ENCODE data around the gene HUS1B. TPM values are rescaled to one million over a fixed set of nuclear protein-coding genes. Genes with fewer than 3 reads are reported as not detected.

HUS1B gene
- total and polyA plus RNA-seq, 2 of the 13 experiments (the other 11 are each of a cell fraction or from before 2014, with no cell fraction given): 0.18 to 0.40 TPM

DNA sequence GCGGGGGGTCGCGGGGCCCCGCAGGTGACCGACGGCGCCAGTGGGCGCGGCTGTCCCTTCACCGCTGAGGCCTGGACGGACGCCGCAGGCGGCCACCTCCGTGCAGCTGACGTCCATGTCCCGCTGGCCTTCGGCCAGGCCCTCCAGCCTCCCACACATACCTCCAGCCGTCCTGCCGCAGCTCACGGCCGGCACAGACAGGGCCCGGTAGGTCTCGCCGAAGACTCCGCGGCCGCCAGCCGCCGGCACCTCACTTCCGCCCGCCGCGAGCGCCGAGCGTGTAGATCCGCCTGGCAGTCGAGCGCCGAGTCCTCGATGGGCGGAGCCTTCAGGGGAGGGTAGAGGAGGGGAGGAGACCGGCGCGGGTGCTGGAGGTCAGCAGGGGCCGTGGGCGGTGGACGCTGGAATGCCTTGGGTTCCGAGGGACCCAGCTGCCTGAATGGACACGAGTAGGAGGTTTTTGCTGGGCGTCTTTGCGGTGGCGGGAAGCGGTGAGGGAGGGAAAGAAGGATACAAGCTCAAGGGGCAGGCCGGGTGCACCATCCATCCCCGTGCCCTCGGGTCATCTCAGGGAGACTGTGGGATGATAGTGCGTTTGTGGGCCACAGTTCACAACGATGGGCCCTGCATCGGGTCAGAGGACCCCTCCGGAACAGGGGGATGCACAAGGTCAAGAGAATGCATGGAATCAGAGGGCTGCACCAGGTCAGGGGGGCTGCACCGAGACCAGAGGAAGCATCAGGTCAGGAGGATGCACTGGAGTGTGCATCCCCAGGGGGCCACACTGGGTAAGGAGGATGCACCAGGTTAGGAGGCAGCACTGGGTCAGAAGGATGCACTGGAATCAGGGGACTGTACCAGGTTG lies 36.2 kb upstream of the HUS1B start, which contains the start of gene EXOC2 (continued):
- TF ChIP-seq HNF4G (IDR thresholded peaks at IDR 0.05; ENCODE audit: borderline replicate concordance, low read depth, low read length): no peak
- TF ChIP-seq HNF4G (CRISPR knock-in tag; IDR thresholded peaks at IDR 0.05; ENCODE audit: borderline replicate concordance, low read depth): peak; percentile 48; the same call in 1 of the 2 replicates
- no peak; the same call in 1 of the 2 replicates for TF ChIP-seq ZNF329 (CRISPR knock-in tag; IDR thresholded peaks at IDR 0.05; ENCODE audit: low read depth)
- TF ChIP-seq IKZF1 (IDR thresholded peaks at IDR 0.05): no peak
- TF ChIP-seq HMG20A (CRISPR knock-in tag; IDR thresholded peaks at IDR 0.05; ENCODE audit: borderline replicate concordance): peak; percentile 22; the same call in 1 of the 2 replicates
- TF ChIP-seq, protein P1, sequence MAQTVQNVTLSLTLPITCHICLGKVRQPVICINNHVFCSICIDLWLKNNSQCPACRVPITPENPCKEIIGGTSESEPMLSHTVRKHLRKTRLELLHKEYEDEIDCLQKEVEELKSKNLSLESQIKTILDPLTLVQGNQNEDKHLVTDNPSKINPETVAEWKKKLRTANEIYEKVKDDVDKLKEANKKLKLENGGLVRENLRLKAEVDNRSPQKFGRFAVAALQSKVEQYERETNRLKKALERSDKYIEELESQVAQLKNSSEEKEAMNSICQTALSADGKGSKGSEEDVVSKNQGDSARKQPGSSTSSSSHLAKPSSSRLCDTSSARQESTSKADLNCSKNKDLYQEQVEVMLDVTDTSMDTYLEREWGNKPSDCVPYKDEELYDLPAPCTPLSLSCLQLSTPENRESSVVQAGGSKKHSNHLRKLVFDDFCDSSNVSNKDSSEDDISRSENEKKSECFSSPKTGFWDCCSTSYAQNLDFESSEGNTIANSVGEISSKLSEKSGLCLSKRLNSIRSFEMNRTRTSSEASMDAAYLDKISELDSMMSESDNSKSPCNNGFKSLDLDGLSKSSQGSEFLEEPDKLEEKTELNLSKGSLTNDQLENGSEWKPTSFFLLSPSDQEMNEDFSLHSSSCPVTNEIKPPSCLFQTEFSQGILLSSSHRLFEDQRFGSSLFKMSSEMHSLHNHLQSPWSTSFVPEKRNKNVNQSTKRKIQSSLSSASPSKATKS (CRISPR knock-in tag; IDR thresholded peaks at IDR 0.05): no peak
- peak; percentile 94 for TF ChIP-seq ZNF138 (CRISPR knock-in tag; IDR thresholded peaks at IDR 0.05; ENCODE audit: low read depth)
- TF ChIP-seq, protein P2, sequence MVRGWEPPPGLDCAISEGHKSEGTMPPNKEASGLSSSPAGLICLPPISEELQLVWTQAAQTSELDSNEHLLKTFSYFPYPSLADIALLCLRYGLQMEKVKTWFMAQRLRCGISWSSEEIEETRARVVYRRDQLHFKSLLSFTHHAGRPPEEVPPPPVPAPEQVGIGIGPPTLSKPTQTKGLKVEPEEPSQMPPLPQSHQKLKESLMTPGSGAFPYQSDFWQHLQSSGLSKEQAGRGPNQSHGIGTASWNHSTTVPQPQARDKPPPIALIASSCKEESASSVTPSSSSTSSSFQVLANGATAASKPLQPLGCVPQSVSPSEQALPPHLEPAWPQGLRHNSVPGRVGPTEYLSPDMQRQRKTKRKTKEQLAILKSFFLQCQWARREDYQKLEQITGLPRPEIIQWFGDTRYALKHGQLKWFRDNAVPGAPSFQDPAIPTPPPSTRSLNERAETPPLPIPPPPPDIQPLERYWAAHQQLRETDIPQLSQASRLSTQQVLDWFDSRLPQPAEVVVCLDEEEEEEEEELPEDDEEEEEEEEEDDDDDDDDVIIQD (CRISPR knock-in tag; IDR thresholded peaks at IDR 0.05; ENCODE audit: low read depth): peak; percentile 75
- TF ChIP-seq CEBPB (IDR thresholded peaks at IDR 0.05; ENCODE audit: borderline replicate concordance, low read depth, low read length): no peak
- peak; percentile 80 for TF ChIP-seq ZNF563 (CRISPR knock-in tag; IDR thresholded peaks at IDR 0.05)
- no peak for TF ChIP-seq SRSF9 (IDR thresholded peaks at IDR 0.05; ENCODE audit: borderline replicate concordance, insufficient read depth, low read depth, low read length, poor library complexity, severe bottlenecking)
- TF ChIP-seq, protein P3, sequence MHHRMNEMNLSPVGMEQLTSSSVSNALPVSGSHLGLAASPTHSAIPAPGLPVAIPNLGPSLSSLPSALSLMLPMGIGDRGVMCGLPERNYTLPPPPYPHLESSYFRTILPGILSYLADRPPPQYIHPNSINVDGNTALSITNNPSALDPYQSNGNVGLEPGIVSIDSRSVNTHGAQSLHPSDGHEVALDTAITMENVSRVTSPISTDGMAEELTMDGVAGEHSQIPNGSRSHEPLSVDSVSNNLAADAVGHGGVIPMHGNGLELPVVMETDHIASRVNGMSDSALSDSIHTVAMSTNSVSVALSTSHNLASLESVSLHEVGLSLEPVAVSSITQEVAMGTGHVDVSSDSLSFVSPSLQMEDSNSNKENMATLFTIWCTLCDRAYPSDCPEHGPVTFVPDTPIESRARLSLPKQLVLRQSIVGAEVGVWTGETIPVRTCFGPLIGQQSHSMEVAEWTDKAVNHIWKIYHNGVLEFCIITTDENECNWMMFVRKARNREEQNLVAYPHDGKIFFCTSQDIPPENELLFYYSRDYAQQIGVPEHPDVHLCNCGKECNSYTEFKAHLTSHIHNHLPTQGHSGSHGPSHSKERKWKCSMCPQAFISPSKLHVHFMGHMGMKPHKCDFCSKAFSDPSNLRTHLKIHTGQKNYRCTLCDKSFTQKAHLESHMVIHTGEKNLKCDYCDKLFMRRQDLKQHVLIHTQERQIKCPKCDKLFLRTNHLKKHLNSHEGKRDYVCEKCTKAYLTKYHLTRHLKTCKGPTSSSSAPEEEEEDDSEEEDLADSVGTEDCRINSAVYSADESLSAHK (CRISPR knock-in tag; IDR thresholded peaks at IDR 0.05; ENCODE audit: borderline replicate concordance): no peak
- peak; percentile 86; the same call in 1 of the 2 replicates for TF ChIP-seq ZNF589 (CRISPR knock-in tag; conservative IDR thresholded peaks at IDR 0.05)
- peak; percentile 89 for TF ChIP-seq TBX2 (CRISPR knock-in tag; IDR thresholded peaks at IDR 0.05; ENCODE audit: borderline replicate concordance)
- TF ChIP-seq PAX8 (CRISPR knock-in tag; IDR thresholded peaks at IDR 0.05; ENCODE audit: borderline replicate concordance): no peak
- 0 out of 2 replicates have a peak, but pooled peaks have one; percentile 81 for TF ChIP-seq ZNF12 (CRISPR knock-in tag; IDR thresholded peaks at IDR 0.05)
- peak; percentile 99 for TF ChIP-seq ZFY (CRISPR knock-in tag; IDR thresholded peaks at IDR 0.05)
- TF ChIP-seq RBAK (CRISPR knock-in tag; IDR thresholded peaks at IDR 0.05): no peak
- peak; percentile 87 for TF ChIP-seq MYC (CRISPR knock-in tag; IDR thresholded peaks at IDR 0.05; ENCODE audit: borderline replicate concordance)
